HG02610 (cell line): ENCODE results near the gene CBLN3.

ENCODE experiments used
- ATAC-seq: cut with Tn5 transposase; IDR thresholded peaks from one replicate; pipeline ENCODE4 v1.9.1; 2021; ENCODE audit warnings: mild to moderate bottlenecking, moderate library complexity; ENCODE audit not compliant: unreplicated experiment

CBLN3 gene

DNA sequence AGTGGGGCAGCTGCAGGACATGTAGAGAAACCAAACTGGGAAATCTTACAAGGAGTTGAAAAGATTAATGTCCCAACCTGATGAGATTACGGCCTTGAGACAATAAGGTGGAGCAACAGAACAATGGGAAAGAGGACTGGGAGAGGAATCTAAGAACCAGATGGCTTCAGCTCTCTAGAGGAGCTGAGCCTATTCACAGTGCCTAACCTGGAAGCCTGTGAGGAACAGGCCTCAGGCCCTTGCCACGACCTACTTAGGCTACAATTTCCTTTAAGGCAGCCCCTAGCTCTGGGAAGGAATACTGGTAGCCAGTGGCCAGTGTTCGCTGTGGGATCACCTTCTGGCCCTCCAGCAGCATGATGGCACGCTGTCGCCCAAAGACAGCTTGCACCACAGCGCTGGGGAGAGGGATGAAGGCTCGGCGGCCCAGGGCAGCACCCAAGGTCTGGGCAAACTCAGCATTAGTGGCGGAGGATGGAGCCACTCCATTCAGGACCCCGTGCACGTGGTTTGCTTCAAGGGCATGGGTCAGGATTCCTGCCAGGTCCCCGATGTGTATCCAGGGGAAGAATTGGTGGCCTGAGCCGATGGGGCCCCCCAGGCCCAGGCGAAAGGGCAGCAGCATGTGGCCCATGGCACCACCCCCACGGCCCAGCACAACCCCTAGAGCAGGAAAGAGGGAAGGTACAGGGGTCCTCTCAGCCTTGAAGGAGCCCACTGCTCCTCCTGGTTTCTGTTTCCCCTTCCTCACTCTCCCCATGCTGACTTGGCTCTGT, 10.6 kb upstream of the CBLN3 start:
- no peak for ATAC-seq

DNA sequence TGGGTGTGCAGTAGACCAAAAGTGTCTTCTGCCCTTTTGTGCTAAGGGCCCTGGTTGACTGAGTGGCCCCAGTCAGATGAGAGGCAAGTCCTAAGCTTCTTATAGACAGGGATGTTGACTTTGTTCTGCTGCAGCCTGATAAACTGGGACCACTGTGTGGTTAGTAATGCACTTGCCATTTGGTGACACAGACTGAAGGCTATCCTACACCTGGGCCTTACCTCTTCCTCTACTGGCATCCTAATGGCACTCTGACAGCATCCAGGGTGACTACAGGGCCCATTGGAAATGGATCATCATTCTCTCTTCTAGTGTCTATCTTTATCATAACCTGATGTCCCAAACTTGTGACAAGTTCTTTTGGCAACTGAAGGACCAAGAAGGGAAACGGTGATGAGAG, 9.8 kb upstream of the CBLN3 start:
- no peak for ATAC-seq

DNA sequence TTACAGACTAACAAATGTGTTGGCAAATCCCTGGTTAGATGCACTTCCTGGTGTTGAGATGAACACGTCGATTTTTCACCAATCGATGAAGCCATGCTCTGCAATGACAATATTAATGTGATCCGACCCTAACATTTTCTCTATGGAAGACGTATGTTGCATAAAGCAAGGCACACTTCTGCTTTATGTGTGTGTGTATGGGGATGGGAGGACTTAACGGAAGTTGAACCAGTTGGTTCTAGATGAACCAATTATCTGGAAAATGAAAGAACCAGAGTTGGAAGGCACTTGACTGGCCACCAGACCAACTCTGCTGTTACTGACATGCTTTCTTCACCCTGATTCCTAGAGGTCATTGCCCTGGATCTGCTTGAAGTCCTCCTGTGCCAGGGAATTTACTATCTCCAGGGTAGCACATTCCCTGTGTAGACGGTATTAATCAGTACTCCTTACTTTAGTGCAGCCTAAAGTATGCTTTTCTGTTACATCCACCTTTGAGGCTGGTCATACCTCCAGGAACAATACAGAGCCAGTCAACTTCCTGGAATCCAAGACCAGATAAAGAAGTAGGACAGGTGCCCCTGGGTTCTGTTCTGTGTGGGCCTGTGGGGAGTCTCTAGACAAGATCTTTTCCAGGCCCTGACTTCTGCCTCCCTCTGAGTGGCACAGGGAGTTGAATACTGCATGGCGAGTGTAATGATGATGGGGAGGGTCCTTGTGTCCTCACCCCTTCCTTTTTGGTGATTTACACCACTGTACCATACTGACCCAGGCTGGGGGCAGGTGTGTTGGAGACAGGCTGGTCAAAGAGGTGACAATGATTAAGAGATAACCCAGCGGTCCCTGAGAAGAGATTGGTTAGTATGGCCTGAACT, 9.0 kb upstream of the CBLN3 start:
- no peak for ATAC-seq

DNA sequence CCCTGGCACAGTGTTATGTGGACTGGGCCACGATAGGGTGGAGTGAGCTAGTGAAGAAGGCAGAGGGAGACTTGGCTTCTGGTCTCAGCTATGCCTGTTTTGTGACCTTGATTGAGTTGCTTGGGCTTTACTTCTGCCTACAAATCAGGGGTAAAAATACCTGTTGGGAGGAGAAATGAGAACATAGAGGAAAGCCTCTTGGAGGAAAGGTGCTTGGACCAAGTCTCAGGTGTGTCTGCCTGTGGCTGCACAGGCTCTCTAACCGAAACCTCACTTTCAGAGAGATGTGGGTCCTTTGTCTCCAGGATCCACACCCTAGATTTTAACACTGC, 8.2 kb upstream of the CBLN3 start:
- ATAC-seq = no peak

DNA sequence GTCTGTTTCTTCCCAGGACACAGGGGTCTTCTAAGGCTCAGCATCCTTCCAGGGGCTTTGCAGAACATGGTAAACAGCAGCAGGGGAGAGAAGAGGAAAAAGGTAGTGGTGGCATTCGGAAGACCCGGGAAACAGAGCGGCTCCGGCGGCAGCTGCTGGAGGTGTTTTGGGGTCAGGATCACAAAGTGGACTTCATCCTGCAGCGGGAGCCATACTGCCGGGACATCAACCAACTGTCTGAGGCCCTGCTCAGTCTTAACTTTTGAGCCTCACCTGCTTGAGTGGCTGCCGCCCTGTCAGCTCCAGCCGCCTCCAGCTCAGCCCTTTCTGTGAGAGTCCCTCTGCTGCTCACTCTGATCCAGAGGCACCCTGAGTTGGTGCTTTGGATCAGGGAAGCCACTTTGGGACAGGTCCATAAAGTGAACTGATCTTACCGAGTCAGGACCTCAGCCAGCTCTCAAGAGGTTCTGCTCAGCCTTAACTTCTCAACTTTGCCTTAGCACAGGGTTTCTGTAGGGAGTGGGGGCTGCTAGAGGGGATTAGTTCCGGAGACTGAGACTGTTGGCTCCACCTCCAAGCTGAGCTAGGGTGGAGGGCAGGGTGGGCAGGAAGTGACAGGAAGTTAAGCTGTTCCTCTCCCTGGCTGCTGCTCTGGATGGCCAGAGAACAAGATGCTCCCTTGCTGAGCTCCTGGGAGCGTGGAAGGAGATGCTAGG, 7.7 kb upstream of the CBLN3 start:
- ATAC-seq = no peak

DNA sequence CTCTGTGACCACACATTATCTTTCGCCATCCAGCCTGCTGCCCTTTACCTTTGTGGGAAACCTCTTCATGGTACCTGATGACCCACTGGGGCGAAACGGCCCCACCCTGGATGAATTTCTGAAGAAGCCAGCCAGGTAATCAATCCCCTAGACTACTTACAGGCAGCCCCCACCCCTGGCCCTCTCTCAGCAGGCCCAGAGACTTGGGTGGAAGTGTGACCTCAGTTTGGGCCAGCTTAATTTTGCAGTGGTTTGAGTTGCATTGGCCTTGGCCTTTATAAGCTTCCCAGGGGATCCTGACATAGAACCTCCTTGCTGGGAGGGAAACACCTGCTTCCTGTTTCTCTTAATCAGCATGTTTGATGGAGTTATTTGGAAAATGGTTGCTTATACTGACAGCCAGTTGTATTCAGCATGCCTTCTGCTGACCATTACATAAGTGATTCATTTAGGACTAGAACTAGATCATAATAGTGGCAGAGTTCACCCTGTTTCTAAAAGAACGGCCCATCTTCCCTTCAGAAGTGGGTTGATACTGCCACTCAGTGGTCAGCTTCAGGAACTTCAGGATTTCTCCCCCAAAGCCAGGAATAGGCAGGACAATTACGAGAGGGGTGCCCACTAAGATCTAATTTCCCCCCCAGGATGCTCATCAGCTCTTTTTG, 7.0 kb upstream of the CBLN3 start:
- no peak for ATAC-seq

DNA sequence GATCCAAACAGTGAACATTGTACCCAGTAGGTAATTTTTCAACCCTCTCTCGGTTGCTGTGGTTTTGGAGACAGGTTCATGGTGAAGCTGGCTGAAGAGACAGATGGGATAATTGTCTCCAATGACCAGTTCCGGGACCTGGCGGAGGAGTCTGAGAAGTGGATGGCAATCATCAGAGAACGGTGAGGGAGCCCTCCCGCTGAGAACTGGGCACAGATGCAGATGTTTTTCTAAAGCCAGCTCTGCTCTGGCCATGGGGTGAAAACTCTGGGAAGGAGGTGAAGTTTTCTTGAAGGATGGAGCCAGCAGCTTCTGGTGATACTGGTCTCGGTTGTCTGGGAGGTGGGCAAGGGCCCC, 6.5 kb upstream of the CBLN3 start:
- ATAC-seq = no peak

DNA sequence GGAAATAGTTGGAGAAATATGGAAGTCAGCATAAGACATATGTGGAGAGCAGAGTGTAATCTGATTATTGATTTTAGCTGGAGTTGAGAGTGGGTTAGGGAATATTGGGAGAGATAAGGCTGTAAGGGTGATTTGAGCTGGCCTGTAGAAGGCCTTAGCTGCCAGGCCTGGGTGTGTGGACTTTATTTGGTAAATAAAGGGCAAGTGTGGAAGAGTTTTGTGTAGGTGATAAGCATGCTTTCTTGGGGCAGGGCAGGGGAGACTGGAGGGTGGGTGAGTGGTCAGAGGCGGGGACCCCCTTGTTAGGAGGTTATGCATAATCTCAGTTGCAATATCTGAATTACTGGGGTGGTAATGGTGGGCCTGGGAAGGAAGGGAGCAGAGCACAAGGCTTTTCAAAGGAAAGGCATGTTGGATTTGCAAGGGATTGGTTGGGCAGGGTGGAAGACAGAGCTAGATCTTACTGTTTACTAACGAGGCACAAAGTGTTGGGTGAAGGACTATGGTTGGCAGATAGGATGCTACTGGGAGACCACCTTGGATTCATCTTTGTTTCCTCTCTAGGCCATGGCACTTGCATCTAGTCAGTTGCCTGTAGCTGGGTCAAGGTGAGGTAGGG, 5.8 kb upstream of the CBLN3 start:
- ATAC-seq = no peak

DNA sequence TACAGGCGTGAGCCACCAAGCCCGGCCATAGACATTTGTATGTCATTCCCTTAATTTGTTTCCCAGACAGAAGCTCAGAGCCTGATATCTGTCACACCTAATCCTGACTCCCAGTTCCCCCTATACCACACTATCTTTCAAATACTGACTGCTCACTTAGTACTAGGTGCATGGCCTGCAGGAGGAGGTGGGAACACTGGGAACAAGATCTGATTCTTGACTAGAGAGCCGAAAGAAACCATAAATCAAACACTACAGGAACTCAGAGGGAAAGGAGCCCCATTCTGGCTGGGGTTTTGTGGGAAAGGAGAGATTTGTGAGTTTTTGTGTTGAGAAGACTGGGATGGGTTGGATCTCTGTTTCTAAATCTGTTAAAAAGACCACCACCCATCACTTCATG, 5.2 kb upstream of the CBLN3 start:
- no peak for ATAC-seq

DNA sequence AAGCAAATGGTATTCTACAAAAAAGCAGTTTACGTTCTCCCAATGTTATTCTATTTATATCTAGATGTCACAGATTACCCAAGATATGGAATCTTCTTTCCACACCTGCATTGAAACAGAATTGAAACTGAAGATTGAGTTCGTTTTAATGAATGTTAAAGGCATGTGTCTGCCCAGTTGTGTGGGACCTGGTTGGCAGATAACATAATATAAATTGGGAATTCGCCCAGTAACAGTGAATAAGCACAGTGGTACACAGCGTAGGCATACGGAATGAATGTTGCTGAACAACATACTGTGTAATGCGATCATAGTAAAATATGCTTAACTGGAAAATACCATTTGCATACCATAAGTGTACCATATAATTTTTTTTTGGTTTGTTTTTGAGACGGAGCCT, 4.6 kb upstream of the CBLN3 start:
- ATAC-seq = no peak

DNA sequence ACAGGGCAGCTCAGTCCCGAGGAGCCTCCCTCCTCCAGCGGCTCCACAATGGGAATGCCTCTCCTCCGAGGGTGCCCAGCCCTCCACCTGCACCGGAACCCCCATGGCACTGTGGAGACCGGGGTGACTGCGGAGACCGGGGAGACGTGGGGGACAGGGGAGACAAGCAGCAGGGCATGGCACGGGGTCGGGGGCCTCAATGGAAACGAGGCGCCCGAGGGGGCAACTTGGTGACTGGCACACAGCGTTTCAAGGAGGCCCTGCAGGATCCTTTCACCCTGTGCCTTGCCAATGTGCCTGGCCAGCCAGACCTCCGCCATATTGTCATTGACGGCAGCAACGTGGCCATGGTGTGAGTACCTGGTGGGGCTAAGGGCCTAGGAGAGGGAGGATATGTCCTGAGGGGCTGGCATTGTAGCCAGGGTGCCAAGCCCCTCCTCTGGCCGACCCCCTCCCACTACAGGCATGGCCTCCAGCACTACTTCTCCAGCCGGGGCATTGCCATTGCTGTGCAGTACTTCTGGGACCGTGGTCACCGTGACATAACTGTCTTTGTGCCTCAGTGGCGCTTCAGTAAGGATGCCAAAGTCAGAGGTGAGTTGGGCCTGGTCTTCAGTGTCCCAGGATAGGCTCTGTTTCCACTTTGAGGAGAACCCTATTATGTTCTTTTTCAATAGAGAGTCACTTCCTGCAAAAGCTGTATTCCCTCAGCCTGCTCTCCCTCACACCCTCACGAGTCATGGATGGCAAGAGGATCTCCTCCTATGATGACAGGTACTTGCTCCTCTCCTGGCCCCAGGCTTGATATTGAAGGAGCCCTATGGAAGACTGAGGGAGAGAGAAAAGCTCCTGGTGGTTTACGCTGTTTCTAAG, 3.0 kb upstream of the CBLN3 start:
- ATAC-seq = no peak

DNA sequence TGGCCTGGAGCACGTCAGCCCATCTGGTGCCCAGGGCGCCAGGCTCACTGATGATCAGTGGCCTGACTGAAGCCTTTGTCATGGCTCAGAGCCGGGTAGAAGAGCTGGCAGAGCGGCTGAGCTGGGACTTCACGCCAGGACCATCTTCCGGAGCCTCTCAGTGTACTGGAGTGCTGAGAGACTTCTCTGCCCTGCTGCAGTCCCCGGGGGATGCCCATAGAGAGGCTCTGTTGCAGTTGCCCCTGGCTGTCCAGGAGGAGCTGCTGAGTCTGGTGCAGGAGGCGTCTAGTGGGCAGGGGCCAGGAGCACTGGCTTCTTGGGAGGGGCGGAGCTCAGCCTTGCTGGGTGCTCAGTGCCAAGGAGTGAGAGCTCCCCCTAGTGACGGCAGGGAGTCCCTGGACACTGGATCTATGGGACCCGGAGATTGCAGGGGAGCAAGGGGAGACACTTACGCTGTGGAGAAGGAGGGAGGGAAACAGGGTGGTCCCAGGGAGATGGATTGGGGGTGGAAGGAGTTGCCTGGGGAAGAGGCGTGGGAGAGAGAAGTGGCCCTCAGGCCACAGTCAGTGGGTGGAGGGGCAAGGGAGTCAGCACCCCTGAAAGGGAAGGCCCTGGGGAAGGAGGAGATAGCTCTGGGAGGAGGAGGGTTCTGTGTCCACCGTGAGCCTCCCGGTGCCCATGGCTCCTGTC, 2.2 kb upstream of the CBLN3 start:
- peak; percentile 51 for ATAC-seq

DNA sequence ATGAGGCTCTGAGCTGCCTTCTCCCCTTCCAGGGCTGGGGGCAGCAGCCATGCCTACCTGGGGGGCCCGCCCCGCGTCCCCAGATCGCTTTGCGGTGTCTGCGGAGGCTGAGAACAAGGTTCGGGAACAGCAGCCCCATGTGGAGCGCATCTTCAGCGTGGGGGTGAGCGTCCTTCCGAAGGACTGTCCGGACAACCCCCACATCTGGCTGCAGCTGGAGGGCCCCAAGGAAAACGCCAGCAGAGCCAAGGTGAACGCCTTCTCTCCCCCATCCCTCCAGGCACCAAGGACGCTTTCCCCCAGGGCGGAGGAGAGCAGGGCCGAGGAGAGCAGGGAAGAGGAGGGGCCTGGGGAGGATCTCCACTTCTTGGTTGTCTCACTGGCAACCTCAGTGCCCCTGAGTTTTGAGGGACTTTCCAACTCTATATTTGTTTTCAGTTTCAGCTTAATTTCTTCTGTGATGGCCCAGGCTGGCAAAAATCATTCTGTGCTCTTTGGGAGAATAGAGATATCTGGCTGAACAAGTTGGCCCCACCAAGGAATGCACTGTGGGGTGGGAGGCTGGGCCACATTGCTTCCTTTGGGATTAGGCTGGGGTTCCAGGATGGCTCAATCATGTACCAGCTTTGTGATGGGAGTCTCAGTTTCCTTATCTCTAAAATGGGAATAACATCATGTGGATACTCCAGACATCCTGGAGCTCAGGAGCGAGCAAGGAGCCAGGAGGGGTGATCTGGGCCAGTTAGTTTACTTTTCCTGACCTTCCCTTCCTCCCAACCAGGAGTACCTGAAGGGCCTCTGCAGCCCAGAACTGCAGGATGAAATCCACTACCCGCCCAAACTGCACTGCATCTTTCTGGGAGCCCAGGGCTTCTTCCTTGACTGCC, 1.5 kb upstream of the CBLN3 start:
- ATAC-seq = peak; percentile 38

DNA sequence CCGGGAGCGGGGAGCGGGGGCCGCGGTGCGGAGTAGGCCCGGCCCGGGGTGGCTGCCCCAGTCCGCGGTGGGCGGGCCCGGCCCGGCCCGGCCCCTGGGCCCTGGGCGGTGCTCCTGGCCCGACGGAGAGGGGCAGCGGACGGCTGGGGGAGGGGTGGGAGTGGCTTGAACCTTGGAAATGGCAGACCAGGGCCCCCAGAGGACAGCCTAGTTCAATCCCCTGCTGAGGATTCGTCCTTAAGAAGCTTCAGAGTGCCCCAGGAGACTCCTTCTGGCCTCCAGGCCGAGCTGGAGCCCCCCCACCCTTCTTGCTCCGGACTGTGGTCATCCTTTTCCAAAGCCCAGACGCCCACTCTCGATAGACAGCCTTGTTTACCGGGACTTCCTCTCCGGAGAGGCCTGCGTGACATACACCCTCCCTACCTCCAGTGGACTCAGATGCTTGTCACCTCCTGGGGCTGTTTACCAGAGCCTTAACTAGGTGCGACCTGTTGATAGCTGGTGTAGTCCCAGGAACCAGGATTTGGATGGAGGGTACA, 744 bp upstream of the CBLN3 start:
- peak; percentile 61 for ATAC-seq

DNA sequence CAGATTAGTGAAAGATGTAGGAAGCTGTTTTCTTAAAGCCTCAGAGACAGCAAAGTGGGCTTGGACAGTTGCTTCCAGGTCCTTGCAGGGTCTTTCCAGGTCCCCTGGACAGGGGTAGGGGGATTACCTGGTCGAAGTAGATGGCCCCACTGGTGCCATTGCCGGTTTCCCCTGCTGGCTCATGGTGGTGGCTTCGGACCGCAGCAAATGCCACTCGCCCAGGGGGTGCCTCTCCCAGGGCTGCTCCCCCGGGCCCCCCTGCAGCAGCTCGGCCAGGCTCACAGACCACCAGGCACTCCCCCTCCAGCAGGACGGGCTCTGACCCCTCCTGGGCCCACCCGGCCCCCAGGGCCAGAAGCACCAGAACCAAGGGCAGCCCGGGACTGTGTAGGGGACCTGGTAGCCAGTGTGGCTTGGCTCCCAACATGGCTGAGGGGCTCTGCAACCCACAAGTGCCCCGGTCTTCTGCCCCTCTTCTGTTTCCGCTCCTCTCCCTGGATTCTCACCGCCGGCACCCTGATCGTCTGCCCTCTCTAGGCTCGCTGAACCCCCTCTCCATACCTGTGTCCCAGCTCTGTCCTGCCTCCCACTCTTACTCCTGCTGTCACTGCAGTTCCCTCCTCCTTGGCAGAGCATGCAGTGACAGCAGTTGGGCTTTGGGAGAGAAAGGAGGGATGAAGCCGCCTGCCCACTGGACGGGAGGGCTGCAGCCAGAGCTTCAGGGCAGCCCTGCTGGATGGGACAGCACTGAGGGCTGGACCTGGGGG, 657 bp downstream of the CBLN3 start:
- no peak for ATAC-seq

DNA sequence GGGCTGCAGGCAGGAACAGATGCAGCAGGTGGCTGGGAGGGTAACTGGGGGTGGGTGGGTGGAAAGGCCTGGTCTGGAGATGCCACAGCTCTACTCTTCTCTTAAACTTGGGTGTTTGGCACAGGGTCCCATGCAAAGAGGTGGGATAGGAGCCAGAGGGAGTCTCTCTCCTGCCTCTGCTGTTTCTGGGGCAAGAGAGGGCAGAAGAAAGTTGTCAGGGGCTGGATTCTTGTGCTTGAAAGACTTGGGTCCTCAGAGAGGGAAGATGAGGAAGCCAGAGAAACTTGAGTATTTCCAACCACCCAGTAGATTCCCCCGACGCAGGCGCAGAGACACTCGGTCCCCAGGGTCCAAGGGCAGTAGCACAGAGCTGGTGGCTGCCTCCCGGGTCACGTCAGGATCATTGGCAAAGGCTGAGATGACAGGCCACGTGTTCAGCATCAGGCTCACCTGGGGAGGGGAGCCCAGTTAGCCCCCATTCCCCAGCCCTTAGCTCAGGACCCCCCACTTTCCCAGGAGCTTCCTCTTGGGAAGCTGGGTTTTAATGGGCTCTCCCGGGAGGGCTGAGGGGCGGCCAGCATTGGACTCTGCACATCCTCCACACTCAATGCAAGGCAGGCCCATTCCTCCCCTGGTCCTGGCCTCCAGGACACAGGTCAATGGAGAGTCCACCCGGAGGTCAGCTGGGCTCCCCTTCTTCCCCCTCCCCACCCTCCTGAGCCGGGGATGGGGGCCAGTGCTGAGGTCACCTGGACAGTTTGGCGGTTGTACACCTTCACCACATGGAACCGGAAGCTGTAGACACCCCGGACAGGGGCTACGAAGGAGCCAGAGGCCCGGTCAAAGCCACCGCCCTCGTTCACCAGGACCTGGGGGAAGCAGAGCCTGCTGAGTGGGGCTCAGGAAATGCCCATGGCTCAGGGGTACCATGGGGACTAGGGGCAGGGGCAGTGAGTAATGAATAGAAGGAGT, 1.6 kb downstream of the CBLN3 start:
- ATAC-seq = no peak
